ENCODE measurements around the gene PVALB. TPM values are rescaled to one million over a fixed set of nuclear protein-coding genes. Genes with fewer than 3 reads are reported as not detected.

The PVALB gene
- total and polyA plus RNA-seq, 2 donors (not counting 3 experiments of a cell fraction or from before 2014, with no cell fraction given) = not detected

- Histone ChIP-seq H2AFZ (ENCODE audit: low read depth, low read length) (no peak overlapping the region), H3K4me3 (replicated peaks in 1 of 3; ENCODE audit: insufficient read depth in 1 of 3, low read depth in 1 of 3, low read length in 3 of 3) (no peak overlapping the region), H3K4me1 (ENCODE audit: control insufficient read depth, extremely low read depth, insufficient read depth, low read length) (no peaks in the 10 kb centered on the region), H3K9me1 (replicated peaks; ENCODE audit: control insufficient read depth, extremely low read depth, insufficient read depth, low read length) (no peaks in the 10 kb centered on the region), H3K27ac (ENCODE audit: insufficient read depth, low read depth, low read length) (no peak overlapping the region), H3K9ac (replicated peaks; ENCODE audit: extremely low read depth, insufficient read depth, low read length) (no peak overlapping the region), H3K9me3 (replicated peaks; ENCODE audit: control insufficient read depth, insufficient read depth, low read length) (no peaks in the 10 kb centered on the region), H4K20me1 (replicated peaks; ENCODE audit: control insufficient read depth, extremely low read depth, insufficient read depth, low read length) (no peaks in the 10 kb centered on the region), H3K36me3 (ENCODE audit: control insufficient read depth in 2 of 2, extremely low read depth in 1 of 2, insufficient read depth in 2 of 2, low read length in 2 of 2) (no peaks in the 10 kb centered on the region), H3K79me2 (ENCODE audit: control insufficient read depth, insufficient read depth, low read length) (no peaks in the 10 kb centered on the region), H3K4me2 (ENCODE audit: insufficient read depth, low read length) (no peak overlapping the region), H3K27me3 (ENCODE audit: control insufficient read depth in 2 of 2, insufficient read depth in 2 of 2, low read length in 2 of 2) (peaks cover 5% of the 10 kb centered on the region in 2 experiments)
- BruUV-seq (replicated peaks) = no TSS peak
- ChIA-PET POLR2A (no interaction called here), CTCF (interaction anchor here (1.6 kb wide), 1 partner anchor 17 kb away, joined by 3 read pairs; no protein-coding TSS in a partner anchor)
- intact Hi-C loops (cut with micrococcal nuclease) = no loop called here
- no peak for FAIRE-seq
- DNase-seq (ENCODE audit: low read depth, low spot score) = no peak
- TF ChIP-seq MYC (IDR thresholded peaks at IDR 0.05; ENCODE audit: low read depth, low read length) = no peak
- no peak for TF ChIP-seq GATA2 (IDR thresholded peaks at IDR 0.05; ENCODE audit: insufficient read depth, insufficient read length, low read depth, low read length)
- no peak for TF ChIP-seq CTCF (IDR thresholded peaks at IDR 0.05; ENCODE audit: extremely low read depth in 1 of 2, insufficient read depth in 1 of 2, low read depth in 1 of 2, low read length in 2 of 2)
- TF ChIP-seq FOS (IDR thresholded peaks at IDR 0.05; ENCODE audit: borderline replicate concordance, insufficient read depth, low read length) = no peak
- no peak for TF ChIP-seq EZH2 (IDR thresholded peaks at IDR 0.05; ENCODE audit: borderline replicate concordance, low read depth, low read length, severe bottlenecking)
- TF ChIP-seq POLR2AphosphoS5 (IDR thresholded peaks at IDR 0.05; ENCODE audit: insufficient read depth, low read depth, low read length) = no peak
- no peak for TF ChIP-seq JUN (IDR thresholded peaks at IDR 0.05; ENCODE audit: borderline replicate concordance, insufficient read depth, insufficient read length, low read depth)
- no peak for TF ChIP-seq MAX (IDR thresholded peaks at IDR 0.05; ENCODE audit: insufficient read depth, insufficient read length)
- no peak for TF ChIP-seq POLR2A (IDR thresholded peaks at IDR 0.05; ENCODE audit: low read depth, low read length)
- dilution Hi-C loops (cut with MboI; ENCODE audit: extremely low pct_ligation_motif_present, low sequenced_read_pairs) = loop anchor here (10.0 kb wide), 1 partner anchor 65 kb away; the partner anchor contains the start of gene IFT27
These were observed 22.7 kb upstream of the PVALB start for GRCh38 chr22:36839356-36840073.
